ENCODE results near the gene FER. TPM values are rescaled to one million over a fixed set of nuclear protein-coding genes. Genes with fewer than 3 reads are reported as not detected.

FER gene
- total RNA-seq, 1 experiment from 2014 or later: 22.1 TPM

DNA sequence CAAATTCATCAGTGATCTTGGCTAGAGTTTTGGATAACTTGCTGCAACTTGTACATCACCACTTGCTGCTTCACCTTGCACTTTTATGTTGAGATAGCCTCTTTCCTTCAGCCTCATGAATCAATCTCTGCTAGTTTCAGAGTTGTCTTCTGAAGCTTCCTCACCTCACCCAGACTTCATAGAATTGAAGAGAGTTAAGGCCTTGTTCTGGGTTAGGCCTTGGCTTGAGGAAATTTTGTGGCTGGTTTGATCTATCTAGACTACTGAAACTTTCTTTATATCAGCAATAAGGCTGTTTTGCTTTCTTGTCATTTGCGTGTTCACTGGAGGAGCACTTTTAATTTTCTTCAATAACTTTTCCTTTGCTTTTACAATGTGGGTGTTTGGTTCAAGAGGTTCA is 12.8 kb downstream of the FER start:
- no peak overlapping the region for H3K27ac ChIP-seq (ENCODE audit: low read length)
- no peaks in the 10 kb centered on the region for H3K36me3 ChIP-seq (ENCODE audit: control insufficient read depth, insufficient read depth, low read length)
- CTCF ChIA-PET: no interaction called here
- H3K9me3 ChIP-seq (ENCODE audit: control insufficient read depth, insufficient read depth, low read depth, low read length): no peaks in the 10 kb centered on the region
- intact Hi-C loops (cut with micrococcal nuclease; ENCODE audit: unreplicated experiment): no loop called here
- DNase-seq (ENCODE audit: low read depth, low spot score) (no peak), ATAC-seq (no peak)
- POLR2A ChIA-PET: no interaction called here
- TF ChIP-seq, protein P1, sequence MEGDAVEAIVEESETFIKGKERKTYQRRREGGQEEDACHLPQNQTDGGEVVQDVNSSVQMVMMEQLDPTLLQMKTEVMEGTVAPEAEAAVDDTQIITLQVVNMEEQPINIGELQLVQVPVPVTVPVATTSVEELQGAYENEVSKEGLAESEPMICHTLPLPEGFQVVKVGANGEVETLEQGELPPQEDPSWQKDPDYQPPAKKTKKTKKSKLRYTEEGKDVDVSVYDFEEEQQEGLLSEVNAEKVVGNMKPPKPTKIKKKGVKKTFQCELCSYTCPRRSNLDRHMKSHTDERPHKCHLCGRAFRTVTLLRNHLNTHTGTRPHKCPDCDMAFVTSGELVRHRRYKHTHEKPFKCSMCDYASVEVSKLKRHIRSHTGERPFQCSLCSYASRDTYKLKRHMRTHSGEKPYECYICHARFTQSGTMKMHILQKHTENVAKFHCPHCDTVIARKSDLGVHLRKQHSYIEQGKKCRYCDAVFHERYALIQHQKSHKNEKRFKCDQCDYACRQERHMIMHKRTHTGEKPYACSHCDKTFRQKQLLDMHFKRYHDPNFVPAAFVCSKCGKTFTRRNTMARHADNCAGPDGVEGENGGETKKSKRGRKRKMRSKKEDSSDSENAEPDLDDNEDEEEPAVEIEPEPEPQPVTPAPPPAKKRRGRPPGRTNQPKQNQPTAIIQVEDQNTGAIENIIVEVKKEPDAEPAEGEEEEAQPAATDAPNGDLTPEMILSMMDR (IDR thresholded peaks at IDR 0.05): no peak
- TF ChIP-seq TCF7L2 (IDR thresholded peaks at IDR 0.05; ENCODE audit: low read depth, low read length) (no peak), POLR2AphosphoS5 (IDR thresholded peaks at IDR 0.05; ENCODE audit: low read depth, low read length) (no peak), SIN3A (IDR thresholded peaks at IDR 0.05; ENCODE audit: borderline replicate concordance, insufficient read depth, low read depth, low read length) (no peak)
- TF ChIP-seq, protein P2, sequence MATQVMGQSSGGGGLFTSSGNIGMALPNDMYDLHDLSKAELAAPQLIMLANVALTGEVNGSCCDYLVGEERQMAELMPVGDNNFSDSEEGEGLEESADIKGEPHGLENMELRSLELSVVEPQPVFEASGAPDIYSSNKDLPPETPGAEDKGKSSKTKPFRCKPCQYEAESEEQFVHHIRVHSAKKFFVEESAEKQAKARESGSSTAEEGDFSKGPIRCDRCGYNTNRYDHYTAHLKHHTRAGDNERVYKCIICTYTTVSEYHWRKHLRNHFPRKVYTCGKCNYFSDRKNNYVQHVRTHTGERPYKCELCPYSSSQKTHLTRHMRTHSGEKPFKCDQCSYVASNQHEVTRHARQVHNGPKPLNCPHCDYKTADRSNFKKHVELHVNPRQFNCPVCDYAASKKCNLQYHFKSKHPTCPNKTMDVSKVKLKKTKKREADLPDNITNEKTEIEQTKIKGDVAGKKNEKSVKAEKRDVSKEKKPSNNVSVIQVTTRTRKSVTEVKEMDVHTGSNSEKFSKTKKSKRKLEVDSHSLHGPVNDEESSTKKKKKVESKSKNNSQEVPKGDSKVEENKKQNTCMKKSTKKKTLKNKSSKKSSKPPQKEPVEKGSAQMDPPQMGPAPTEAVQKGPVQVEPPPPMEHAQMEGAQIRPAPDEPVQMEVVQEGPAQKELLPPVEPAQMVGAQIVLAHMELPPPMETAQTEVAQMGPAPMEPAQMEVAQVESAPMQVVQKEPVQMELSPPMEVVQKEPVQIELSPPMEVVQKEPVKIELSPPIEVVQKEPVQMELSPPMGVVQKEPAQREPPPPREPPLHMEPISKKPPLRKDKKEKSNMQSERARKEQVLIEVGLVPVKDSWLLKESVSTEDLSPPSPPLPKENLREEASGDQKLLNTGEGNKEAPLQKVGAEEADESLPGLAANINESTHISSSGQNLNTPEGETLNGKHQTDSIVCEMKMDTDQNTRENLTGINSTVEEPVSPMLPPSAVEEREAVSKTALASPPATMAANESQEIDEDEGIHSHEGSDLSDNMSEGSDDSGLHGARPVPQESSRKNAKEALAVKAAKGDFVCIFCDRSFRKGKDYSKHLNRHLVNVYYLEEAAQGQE (IDR thresholded peaks at IDR 0.05; ENCODE audit: insufficient read depth in 1 of 2, low read depth in 2 of 2, low read length in 1 of 2): no peak
- no peaks in the 10 kb centered on the region for H3K27me3 ChIP-seq (ENCODE audit: control insufficient read depth, insufficient read depth, low read length)
- no TSS peak for BruUV-seq (replicated peaks)
- in situ Hi-C loops (cut with HindIII; ENCODE audit: low pct_unique_long_range_greater_than_20kb, low sequenced_read_pairs): no loop called here
- no peak overlapping the region for H3K4me3 ChIP-seq (ENCODE audit: low read depth in 2 of 2, low read length in 2 of 2)
- no peaks in the 10 kb centered on the region for H3K4me1 ChIP-seq (ENCODE audit: control insufficient read depth, insufficient read depth, low read length)

DNA sequence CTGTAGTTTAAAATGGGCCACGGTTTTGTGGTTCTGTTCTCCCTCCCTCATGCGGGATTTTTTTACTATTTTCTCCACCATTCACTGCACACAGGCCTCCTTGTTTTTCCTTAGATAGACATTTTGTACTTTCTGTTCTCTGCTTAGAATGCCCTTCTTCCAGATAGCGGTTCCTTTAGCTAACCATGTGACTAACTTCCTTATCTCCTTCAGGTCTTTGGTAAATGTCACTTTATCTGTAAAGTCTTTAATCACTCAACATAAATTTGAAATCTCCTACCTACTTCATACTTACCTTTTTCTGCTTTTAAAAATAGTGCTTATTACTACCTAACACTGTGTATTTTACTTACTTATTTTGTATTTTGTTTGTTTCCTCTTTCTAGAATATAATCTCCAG is 15.0 kb downstream of the FER start:
- TF ChIP-seq POLR2AphosphoS5 (IDR thresholded peaks at IDR 0.05; ENCODE audit: low read depth, low read length): no peak
- TF ChIP-seq, protein P1 (IDR thresholded peaks at IDR 0.05): no peak
- TF ChIP-seq, protein P2 (IDR thresholded peaks at IDR 0.05; ENCODE audit: insufficient read depth in 1 of 2, low read depth in 2 of 2, low read length in 1 of 2): no peak
- no peak for TF ChIP-seq TCF7L2 (IDR thresholded peaks at IDR 0.05; ENCODE audit: low read depth, low read length)
- TF ChIP-seq SIN3A (IDR thresholded peaks at IDR 0.05; ENCODE audit: borderline replicate concordance, insufficient read depth, low read depth, low read length): no peak
- Histone ChIP-seq H3K27ac (ENCODE audit: low read length) (no peak overlapping the region), H3K27me3 (ENCODE audit: control insufficient read depth, insufficient read depth, low read length) (no peaks in the 10 kb centered on the region), H3K4me3 (ENCODE audit: low read depth in 2 of 2, low read length in 2 of 2) (no peak overlapping the region), H3K9me3 (ENCODE audit: control insufficient read depth, insufficient read depth, low read depth, low read length) (no peaks in the 10 kb centered on the region), H3K36me3 (ENCODE audit: control insufficient read depth, insufficient read depth, low read length) (no peaks in the 10 kb centered on the region), H3K4me1 (ENCODE audit: control insufficient read depth, insufficient read depth, low read length) (no peaks in the 10 kb centered on the region)
- ChIA-PET POLR2A (no interaction called here), CTCF (no interaction called here)
- in situ Hi-C loops (cut with HindIII; ENCODE audit: low pct_unique_long_range_greater_than_20kb, low sequenced_read_pairs): no loop called here
- BruUV-seq (replicated peaks): no TSS peak
- ATAC-seq: no peak
- intact Hi-C loops (cut with micrococcal nuclease; ENCODE audit: unreplicated experiment): no loop called here
- no peak for DNase-seq (ENCODE audit: low read depth, low spot score)

Measured in Panc1 (cell line).